HS-5 (cell line): ENCODE measurements around the gene KLC1.
"Not testable (repeated sequence)": the region's sequence is repeated elsewhere in the genome, so short reads cannot be mapped to it uniquely, and the experiment has no call there.

Source experiments
- DNase-seq: peaks from one replicate; pipeline ENCODE4 v3.0.0-alpha.2; 2012; ENCODE audit warnings: low read depth

KLC1 gene

DNA sequence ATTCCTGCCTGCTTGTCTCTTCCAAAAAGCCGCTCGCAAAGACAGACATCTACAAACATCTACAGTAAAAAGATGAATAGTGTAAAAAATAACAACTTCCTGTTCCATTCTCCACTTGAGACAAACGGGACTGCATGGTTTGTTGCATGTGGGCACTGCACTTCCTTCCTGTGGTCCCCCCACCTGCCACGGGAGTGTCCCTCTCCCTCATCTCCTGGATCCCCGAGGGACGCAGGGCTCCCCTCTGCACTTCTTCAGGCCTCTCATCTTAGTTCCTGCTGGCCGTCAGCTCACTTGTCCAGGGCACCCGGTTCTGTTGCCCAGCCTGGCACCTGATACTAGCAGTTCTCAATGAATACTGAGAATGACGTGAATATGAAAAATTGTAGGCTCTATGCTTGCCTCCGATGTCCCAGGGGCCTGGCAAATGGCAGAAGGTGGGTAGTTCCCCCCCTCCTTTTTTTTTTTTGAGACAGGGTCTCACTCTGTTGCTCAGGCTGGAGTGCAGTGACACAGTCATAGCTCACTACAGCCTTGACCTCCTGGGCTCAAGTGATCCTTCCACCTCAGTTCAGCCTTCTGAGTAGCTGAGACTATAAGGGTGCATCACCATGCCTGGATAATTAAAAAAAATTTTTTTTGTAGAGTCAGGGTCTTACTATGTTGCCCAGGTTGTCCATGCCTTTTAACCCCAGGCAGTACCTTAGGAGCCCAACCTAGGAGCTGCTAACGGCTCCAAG is 3.5 kb upstream of the KLC1 start:
- no peak for DNase-seq

DNA sequence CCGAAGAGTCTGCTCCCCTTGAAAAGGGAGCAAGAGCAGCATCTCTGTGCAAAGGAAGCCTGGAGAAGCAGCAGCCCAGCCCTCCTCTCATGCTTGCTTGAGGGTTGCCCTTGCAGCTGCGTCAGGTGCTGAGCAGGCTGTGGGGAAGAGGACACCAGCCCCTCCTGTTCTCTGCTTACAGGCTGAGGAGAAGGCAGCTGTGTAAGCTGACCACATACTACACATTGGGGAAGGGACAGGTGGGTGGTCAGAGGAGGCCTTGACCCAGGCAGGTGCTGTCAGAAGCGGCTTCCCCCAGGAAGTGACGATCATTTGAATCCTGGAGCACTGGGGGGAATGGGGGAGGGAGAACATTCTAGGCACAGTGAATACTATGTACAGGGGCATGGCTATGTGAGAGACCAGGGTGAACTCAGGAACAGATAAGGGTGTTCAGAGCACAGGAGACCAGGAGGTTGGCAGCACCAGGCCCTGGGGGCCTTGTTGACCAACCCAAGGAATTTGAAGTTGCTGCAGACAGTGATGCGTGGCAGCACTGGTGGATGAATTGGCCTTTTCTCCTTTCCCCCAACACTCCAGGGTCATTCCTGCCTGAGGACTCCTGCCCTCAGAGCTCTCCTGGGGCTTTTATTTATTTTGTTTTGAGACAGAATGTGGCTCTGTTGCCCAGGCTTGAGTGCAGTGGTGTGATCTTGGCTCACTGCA is 2.7 kb upstream of the KLC1 start:
- no peak for DNase-seq

DNA sequence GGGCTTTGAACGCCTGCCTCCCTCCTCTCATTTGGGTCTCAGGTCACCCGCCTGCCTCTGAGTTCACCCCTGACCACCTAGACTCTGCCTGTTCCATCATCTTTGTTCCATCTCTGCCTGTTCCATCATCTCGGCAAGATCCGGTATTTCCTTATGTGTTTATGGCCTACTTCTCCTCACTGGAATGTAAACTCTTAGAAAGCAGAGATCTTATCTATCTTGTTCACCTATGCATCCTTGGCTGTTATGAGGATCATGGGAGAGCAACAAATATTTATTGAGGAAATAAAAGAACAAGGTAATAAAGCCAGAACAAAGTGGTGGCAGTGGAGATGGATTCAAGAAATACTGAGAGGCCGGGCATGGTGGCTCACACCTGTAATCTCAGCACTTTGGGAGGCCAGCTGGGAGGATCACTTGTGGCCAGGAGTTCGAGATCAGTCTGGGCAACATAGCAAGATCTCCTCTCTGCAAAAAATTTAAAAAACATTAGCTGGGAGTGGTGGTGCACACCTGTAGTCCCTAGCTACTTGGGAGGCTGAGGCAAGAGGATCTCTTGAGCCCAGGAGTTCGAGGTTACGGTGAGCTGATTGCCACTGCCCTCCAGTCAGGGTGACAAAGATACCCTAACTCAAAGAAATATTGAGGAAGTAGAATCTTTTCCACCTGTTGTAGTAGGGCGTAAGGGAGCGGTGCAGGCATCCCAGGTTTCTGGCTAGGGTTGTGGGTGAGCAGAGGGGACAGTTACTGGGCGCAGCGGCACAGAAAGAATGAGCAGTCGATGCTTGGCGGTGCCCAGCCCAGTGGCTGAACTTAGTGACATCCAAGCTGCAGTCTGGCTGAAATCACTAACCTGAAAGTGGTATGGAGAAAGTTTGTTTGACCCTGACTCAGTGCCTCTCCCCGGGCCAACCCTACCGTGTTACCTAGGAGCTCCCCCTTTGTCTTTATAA is 1.7 kb upstream of the KLC1 start:
- no peak for DNase-seq

- DNase-seq, result no peak
These were observed 759 bp upstream of the KLC1 start for GRCh38 chr14:103628221-103628683.

DNA sequence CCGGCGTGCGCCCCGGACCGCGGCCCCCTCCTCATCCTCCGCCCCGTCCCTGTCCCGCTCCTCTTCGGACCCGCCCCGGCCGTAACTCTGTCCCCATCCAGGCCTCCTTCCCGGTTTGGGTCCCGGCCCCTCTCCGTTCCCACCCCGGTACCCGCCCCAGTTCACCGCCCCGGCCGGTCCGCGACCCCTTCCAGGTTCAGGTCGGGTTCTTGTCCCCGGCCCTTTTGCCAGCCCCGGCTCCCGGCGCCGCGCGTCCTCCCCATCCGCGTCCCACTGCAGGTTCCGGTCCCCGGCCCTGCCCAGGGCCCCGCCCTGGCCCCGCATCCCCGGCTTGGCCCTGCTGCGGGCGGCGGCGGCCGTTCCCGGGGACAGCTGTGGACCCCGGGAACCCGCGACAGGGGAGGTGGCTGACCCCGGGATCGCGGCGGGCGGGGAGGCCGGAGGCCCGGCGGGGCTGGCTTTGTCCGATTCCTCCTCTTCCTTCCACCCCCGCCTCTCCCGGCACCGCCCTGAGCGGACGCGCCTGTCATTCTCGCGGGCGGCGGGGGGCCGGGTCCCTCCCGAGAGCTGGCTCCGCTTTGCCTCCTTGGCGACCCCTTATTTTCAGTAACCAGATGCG is 601 bp downstream of the KLC1 start:
- DNase-seq, result no peak

GRCh38 chr14:103630364-103631108 is 1.5 kb downstream of the KLC1 start:
- DNase-seq, result no peak

- DNase-seq, result no peak
These were observed 4.4 kb downstream of the KLC1 start for GRCh38 chr14:103633391-103633790.

- DNase-seq, result no peak
These were observed 5.1 kb downstream of the KLC1 start for GRCh38 chr14:103634156-103634555.

DNA sequence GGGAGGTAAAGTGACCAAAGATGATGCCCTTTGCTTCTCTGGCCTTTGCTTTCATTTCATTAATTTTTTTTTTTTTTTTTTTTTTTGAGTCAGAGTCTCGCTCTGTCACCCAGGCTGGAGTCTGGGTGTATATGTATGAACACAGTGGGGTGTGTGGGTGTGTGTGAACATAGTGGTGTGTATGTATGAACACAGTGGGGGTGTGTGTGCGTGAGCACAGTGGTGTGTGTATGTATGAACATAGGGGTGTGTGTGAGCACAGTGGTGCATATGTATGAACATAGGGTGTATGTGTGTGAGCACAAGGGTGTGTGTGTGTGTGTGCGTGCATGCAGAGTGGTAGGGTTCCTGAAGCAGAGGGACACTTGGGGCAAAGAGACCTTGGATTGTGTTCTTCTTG is 9.6 kb downstream of the KLC1 start:
- DNase-seq, result no peak

DNA sequence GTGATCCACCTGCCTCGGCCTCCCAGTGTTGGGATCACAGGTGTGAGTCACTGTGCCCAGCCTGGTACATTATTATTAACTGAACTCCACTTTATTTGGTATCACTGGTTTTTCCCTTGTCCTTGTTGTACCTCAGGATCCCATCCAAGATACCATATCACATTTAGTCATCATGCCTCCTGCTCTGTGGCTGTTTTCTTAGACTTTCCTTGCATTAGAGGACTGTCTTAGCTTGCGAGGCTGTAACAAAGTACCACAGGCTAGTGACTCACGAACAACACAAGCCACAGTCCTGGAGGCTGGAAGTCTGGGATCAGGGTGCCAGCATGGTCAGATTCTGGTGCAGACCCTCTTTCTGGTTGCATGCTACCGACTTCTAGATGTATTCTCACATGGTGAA is 12.2 kb downstream of the KLC1 start:
- no peak for DNase-seq

DNA sequence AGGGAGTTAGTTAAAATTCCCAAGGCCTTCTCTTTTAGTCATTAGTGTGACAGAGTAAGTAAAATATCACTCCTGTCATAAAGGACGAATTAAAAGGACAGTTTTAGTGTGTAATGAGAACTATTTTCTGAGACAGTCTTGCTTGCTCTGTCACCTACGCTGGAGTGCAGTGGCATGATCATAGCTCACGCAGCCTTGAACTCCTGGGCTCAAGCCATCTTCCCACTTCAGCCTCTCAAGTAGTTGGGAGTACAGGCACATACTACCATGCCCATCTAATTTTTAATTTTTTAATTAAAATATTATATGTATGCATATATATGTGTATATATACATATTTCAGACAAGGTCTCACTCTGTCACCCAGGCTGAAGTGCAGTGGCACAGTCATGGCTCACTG is 17.2 kb downstream of the KLC1 start:
- no peak for DNase-seq

- DNase-seq, result no peak
These were observed 20.0 kb downstream of the KLC1 start for GRCh38 chr14:103649001-103649400.

GRCh38 chr14:103650213-103650612 is 21.2 kb downstream of the KLC1 start:
- no peak for DNase-seq

- DNase-seq, result no peak
These were observed 22.6 kb downstream of the KLC1 start for GRCh38 chr14:103651585-103651984.

DNA sequence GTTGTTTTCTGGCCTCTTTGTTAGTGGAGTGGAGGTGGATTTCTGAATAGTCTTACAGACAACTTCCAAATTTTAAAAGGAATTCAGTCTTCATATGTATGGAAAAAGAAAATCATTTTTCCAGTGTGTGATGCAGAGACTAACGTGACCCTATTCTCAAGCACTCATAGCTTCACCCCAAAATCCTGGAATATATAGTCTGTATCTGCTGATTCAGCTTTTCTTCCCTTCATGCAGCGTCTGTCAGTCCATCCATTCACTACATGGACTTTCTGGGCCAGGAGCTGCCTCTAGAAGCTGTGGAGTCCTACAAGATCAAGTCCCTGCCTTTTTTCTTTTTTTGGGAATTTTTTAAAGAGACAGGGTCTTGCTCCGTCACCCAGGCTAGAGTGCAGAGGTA is 23.8 kb downstream of the KLC1 start:
- no peak for DNase-seq

DNA sequence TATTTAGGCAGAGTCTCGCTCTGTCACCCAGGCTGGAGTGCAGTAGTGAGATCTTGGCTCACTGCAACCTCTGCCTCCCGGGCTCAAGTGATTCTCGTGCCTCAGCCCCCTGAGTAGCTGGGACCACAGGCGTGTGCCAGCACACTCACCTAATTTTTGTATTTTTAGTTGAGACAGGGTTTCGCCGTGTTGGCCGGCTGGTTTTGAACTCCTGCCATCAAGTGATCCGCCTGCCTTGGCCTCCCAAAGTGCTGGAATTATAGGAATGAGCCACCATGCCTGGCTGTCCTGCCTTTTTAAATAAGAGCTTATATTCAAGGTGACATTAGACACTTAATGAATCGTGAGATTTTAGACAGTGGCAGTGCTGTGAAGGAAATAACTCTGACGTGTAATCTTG is 24.3 kb downstream of the KLC1 start:
- DNase-seq, result not testable (repeated sequence)

- no peak for DNase-seq
These were observed 24.8 kb downstream of the KLC1 start for GRCh38 chr14:103653805-103654204.

DNA sequence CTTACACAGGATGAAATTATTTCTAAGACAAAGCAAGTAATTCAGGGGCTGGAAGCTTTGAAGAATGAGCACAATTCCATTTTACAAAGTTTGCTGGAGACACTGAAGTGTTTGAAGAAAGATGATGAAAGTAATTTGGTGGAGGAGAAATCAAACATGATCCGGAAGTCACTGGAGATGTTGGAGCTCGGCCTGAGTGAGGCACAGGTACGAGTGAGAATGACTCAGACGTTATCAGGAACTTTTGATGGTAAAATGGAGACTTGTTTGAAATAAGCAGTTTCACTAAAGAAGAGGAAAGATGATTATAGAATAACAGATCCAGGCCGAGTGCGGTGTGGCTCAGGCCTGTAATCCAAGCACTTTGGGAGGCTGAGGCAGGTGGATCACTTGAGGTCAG is 25.6 kb downstream of the KLC1 start:
- no peak for DNase-seq

GRCh38 chr14:103656031-103656755 is 27.2 kb downstream of the KLC1 start:
- DNase-seq, result no peak

- no peak for DNase-seq
These were observed 27.7 kb downstream of the KLC1 start for GRCh38 chr14:103656756-103657133.

DNA sequence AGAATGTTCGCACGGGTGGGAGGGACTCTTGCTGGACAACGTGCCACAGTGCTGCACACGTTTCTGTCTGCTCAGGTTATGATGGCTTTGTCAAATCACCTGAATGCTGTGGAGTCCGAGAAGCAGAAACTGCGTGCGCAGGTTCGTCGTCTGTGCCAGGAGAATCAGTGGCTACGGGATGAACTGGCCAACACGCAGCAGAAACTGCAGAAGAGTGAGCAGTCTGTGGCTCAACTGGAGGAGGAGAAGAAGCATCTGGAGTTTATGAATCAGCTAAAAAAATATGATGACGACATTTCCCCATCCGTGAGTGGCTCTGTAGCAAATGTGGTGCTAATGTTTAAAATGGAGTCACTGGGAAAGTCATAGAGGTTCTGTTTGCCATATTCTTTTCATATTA is 28.5 kb downstream of the KLC1 start:
- peak; percentile 50 for DNase-seq
